GM12878 (cell line): ENCODE measurements around the gene METRNL. TPM values are rescaled to one million over a fixed set of nuclear protein-coding genes. Genes with fewer than 3 reads are reported as not detected.

Experiments used
- ATAC-seq: fragments of 200-7000 bp; cut with Tn5 transposase; 3 replicates; pipeline ENCODE4 v1.9.1; 2020; ENCODE audit warnings: mild to moderate bottlenecking, moderate library complexity
- BruUV-seq: library from RNA; stranded (reverse); fragments of 400-500 nt; replicated peaks from 2 replicates; lab custom pipeline; 2021; lab: Mats Ljungman, UMichigan
- CTCF ChIA-PET: fragments of 300-600 bp; sonication (Branson Sonifier 250); formaldehyde crosslinking; extraction: SDS; loops from one replicate; lab custom pipeline; 2021; ENCODE audit warnings: inconsistent platforms; lab: Yijun Ruan, JAX
- POLR2A ChIA-PET: fragments of 350-600 bp; formaldehyde crosslinking; extraction: SDS; loops from one replicate; lab custom pipeline; 2021; ENCODE audit warnings: inconsistent platforms; lab: Charles Lee
- RAD21 ChIA-PET: fragments of 300-600 bp; sonication (Branson Sonifier 250); formaldehyde crosslinking; loops from one replicate; lab custom pipeline; 2023; ENCODE audit warnings: antibody characterized with exemption; ENCODE audit not compliant: unreplicated experiment; lab: Charles Lee
- SMC1A ChIA-PET: fragments of 300-600 bp; sonication (Branson Sonifier 250); formaldehyde crosslinking; loops from one replicate; lab custom pipeline; 2023; ENCODE audit not compliant: unreplicated experiment, uncharacterized antibody; lab: Charles Lee
- DNase-seq: peaks from one replicate; pipeline ENCODE4 v3.0.0-alpha.2; 2011; ENCODE audit warnings: low read depth, low spot score
- FAIRE-seq: peaks from 3 replicates; lab custom pipeline; 2011; peaks lifted over from hg19 to GRCh38; lab: Jason Lieb, UNC
- H2AFZ ChIP-seq: 2 replicates; pipeline ENCODE4 v1.6.0; 2011; ENCODE audit warnings: low read depth, low read length, control low read depth; ENCODE audit not compliant: control insufficient read depth
- H3K27ac ChIP-seq: 2 replicates; pipeline ENCODE4 v1.5.1; 2011; ENCODE audit warnings: control low read depth; ENCODE audit not compliant: control insufficient read depth, insufficient read depth
- H3K27me3 ChIP-seq, 2 experiments: replicated peaks in 1 of 2; 2 replicates each; pipeline versions ENCODE4 v1.6.0 to v1.6.1; 2011; ENCODE audit warnings: low read length in 1 of 2; ENCODE audit not compliant: control insufficient read depth in 2 of 2, insufficient read depth in 2 of 2
- H3K36me3 ChIP-seq, 2 experiments: 2 replicates each; pipeline ENCODE4 v1.5.1; 2011; ENCODE audit warnings: low read length in 1 of 2; ENCODE audit not compliant: control insufficient read depth in 2 of 2, insufficient read depth in 2 of 2
- H3K4me1 ChIP-seq: 2 replicates; pipeline ENCODE4 v1.6.1; 2011; ENCODE audit warnings: mild to moderate bottlenecking, low read length, moderate library complexity, mixed read lengths; ENCODE audit not compliant: control insufficient read depth, insufficient read depth
- H3K4me2 ChIP-seq: 2 replicates; pipeline ENCODE4 v1.6.0; 2011; ENCODE audit warnings: control low read depth; ENCODE audit not compliant: control insufficient read depth, insufficient read depth
- H3K4me3 ChIP-seq: fragments of 200-600 bp; sonication (generic); 2 replicates; pipeline ENCODE4 v1.5.1; 2016
- H3K79me2 ChIP-seq: 2 replicates; pipeline ENCODE4 v1.6.0; 2011; ENCODE audit warnings: low read length; ENCODE audit not compliant: control insufficient read depth, insufficient read depth
- H3K9ac ChIP-seq: 2 replicates; pipeline ENCODE4 v1.8.0; 2011; ENCODE audit warnings: low read length, control low read depth, mixed read lengths; ENCODE audit not compliant: control insufficient read depth, insufficient read depth
- H3K9me3 ChIP-seq: replicated peaks from 3 replicates; pipeline ENCODE4 v1.5.1; 2011; ENCODE audit warnings: mild to moderate bottlenecking, low read length; ENCODE audit not compliant: control insufficient read depth, insufficient read depth
- H4K20me1 ChIP-seq: 2 replicates; pipeline ENCODE4 v1.6.0; 2011; ENCODE audit not compliant: control insufficient read depth, insufficient read depth
- ATF7 ChIP-seq: fragments of 450-650 bp; IDR thresholded peaks from 2 replicates; pipeline ENCODE4 v1.6.1; 2016; ENCODE audit warnings: low read depth, mild to moderate bottlenecking
- BHLHE40 ChIP-seq, 2 experiments: fragments of 450-650 bp in 1 of 2; IDR thresholded peaks; 2 replicates each; pipeline ENCODE4 v1.6.1; 2011 to 2017; ENCODE audit warnings: low read depth in 2 of 2, borderline replicate concordance in 1 of 2, improper control_type of control experiment in 1 of 2, low read length in 1 of 2, mild to moderate bottlenecking in 1 of 2
- EGR1 ChIP-seq, 2 experiments: IDR thresholded peaks; 1 replicate in 1 of 2; 2 replicates in 1 of 2; pipeline ENCODE4 v1.6.1; 2011 to 2012; ENCODE audit warnings: low read depth in 2 of 2, low read length in 2 of 2, borderline replicate concordance in 1 of 2, mild to moderate bottlenecking in 1 of 2, moderate library complexity in 1 of 2
- ETV6 ChIP-seq, 2 experiments: fragments of 450-650 bp in 1 of 2; IDR thresholded peaks in 1 of 2; conservative IDR thresholded peaks in 1 of 2; 2 replicates each; pipeline ENCODE4 v1.6.1; 2014; ENCODE audit warnings: antibody characterized with exemption in 1 of 2, borderline replicate concordance in 1 of 2, low read depth in 1 of 2, mild to moderate bottlenecking in 1 of 2, moderate library complexity in 1 of 2
- EZH2 ChIP-seq: IDR thresholded peaks from 2 replicates; pipeline ENCODE4 v1.6.1; 2012; ENCODE audit warnings: low read depth, mild to moderate bottlenecking, control low read depth, inconsistent platforms, low read length, borderline replicate concordance; ENCODE audit not compliant: control insufficient read depth
- HDAC2 ChIP-seq: fragments of 200-600 bp; sonication (generic); IDR thresholded peaks from 2 replicates; pipeline ENCODE4 v1.6.1; 2017
- JUNB ChIP-seq: IDR thresholded peaks from 2 replicates; pipeline ENCODE4 v1.6.1; 2016; ENCODE audit warnings: antibody characterized with exemption, mild to moderate bottlenecking
- NFYA ChIP-seq: IDR thresholded peaks from 2 replicates; pipeline ENCODE4 v1.6.1; 2011; ENCODE audit warnings: low read depth, mild to moderate bottlenecking, low read length, improper control_type of control experiment, borderline replicate concordance
- PBX3 ChIP-seq: IDR thresholded peaks from 2 replicates; pipeline ENCODE4 v1.6.1; 2011; ENCODE audit warnings: mild to moderate bottlenecking, low read depth, low read length, moderate library complexity; ENCODE audit not compliant: insufficient replicate concordance
- POLR2AphosphoS2 ChIP-seq: IDR thresholded peaks from 2 replicates; pipeline ENCODE4 v1.6.1; 2011; ENCODE audit warnings: low read depth, mild to moderate bottlenecking, low read length, improper control_type of control experiment, moderate library complexity
- POU2F2 ChIP-seq: IDR thresholded peaks from 3 replicates; pipeline ENCODE4 v1.6.1; 2011; ENCODE audit warnings: low read depth, mild to moderate bottlenecking, low read length, borderline replicate concordance
- RB1 ChIP-seq: fragments of 450-650 bp; formaldehyde crosslinking; IDR thresholded peaks from 2 replicates; pipeline ENCODE4 v1.6.1; 2017; ENCODE audit warnings: mild to moderate bottlenecking, borderline replicate concordance
- RELA ChIP-seq: fragments of 450-650 bp; IDR thresholded peaks from 2 replicates; pipeline ENCODE4 v1.8.0; 2014; ENCODE audit warnings: borderline replicate concordance; ENCODE audit not compliant: partially characterized antibody
- SMAD5 ChIP-seq: IDR thresholded peaks from 2 replicates; pipeline ENCODE4 v1.6.1; 2016; ENCODE audit warnings: antibody characterized with exemption, low read depth
- STAT1 ChIP-seq: fragments of 450-650 bp; conservative IDR thresholded peaks from 2 replicates; pipeline ENCODE4 v1.6.1; 2014; ENCODE audit warnings: antibody characterized with exemption, mild to moderate bottlenecking
- TARDBP ChIP-seq: IDR thresholded peaks from 2 replicates; pipeline ENCODE4 v1.6.1; 2016; ENCODE audit warnings: borderline replicate concordance
- TCF3 ChIP-seq: IDR thresholded peaks from 2 replicates; pipeline ENCODE4 v1.6.1; 2012; ENCODE audit warnings: low read depth, mild to moderate bottlenecking, low read length, borderline replicate concordance; ENCODE audit not compliant: insufficient read depth
- WRNIP1 ChIP-seq: IDR thresholded peaks from 2 replicates; pipeline ENCODE4 v1.6.1; 2011; ENCODE audit warnings: low read depth, low read length, improper control_type of control experiment, borderline replicate concordance
- ZNF217 ChIP-seq: fragments of 450-650 bp; IDR thresholded peaks from 2 replicates; pipeline ENCODE4 v1.6.1; 2017; ENCODE audit warnings: antibody characterized with exemption, mild to moderate bottlenecking
- ZNF274 ChIP-seq: IDR thresholded peaks from one replicate; pipeline ENCODE4 v1.8.0; 2011; ENCODE audit not compliant: insufficient read length, insufficient read depth
- WGBS: methylation state at CpG from one replicate; pipeline ENCODE4 v1.1.6; 2016; ENCODE audit warnings: low lambda C conversion rate; ENCODE audit not compliant: insufficient replicate concordance, insufficient coverage; ENCODE audit errors: missing lambda C conversion rate; 5-methylcytosine and 5-hydroxymethylcytosine counted together
- in situ Hi-C: fragments of 300-500 bp; cut with MboI; formaldehyde crosslinking; loops from 9 replicates; pipeline ENCODE4 v1.14.3; 2018; ENCODE audit warnings: mixed read lengths
- intact Hi-C: fragments of 100-400 bp; cut with micrococcal nuclease; formaldehyde crosslinking; loops from one replicate; pipeline ENCODE4 v1.14.2; 2022; ENCODE audit not compliant: unreplicated experiment
- polyA plus RNA-seq, 11 experiments: library from polyadenylated mRNA; depleted of rRNA in 4 of 11; unstranded in 6 of 11; stranded (reverse) in 5 of 11; fragments of >200 nt; fragmentation: Nextera tagmentation in 4 of 11; fragmentation: Illumina TruSeq in 1 of 11; extraction: Ambion mirVana in 4 of 11; extraction: Trizol in 1 of 11; gene quantifications; 1 replicate in 1 of 11; 2 replicates in 10 of 11; pipeline versions ENCODE4 v1.2.1 to v1.2.3, GENCODE V29; 2011 to 2016; ENCODE audit warnings: inconsistent platforms in 2 of 11, missing spikeins in 2 of 11, low read depth in 1 of 11
- total RNA-seq, 4 experiments: library from RNA; depleted of rRNA in 3 of 4; stranded (reverse); fragments of >200 nt in 3 of 4; fragmentation: Illumina TruSeq in 1 of 4; extraction: Trizol in 1 of 4; gene quantifications; 2 replicates each; pipeline versions ENCODE4 v1.2.1 to v1.2.3, GENCODE V29; 2013 to 2021
- TF ChIP-seq, protein P1 (sequence below): fragments of 450-650 bp; IDR thresholded peaks from 2 replicates; pipeline ENCODE4 v1.6.1; 2016; ENCODE audit warnings: mild to moderate bottlenecking

METRNL gene
- total and polyA plus RNA-seq, 10 of the 15 experiments (the other 5 are each of a cell fraction or from before 2014, with no cell fraction given) = 0.05 to 3.7 (median 0.48) TPM; not detected in 2

- TF ChIP-seq TCF3 (no peak), ETV6 (conservative IDR thresholded peaks at IDR 0.05 in 1 of 2, IDR thresholded peaks at IDR 0.05 in 1 of 2; ENCODE audit: borderline replicate concordance in 1 of 2, low read depth in 1 of 2) (no peak), WRNIP1 (no peak)
Observed at GRCh38 chr17:83046448-83047181, 32.8 kb upstream of the METRNL start (continued).

DNA sequence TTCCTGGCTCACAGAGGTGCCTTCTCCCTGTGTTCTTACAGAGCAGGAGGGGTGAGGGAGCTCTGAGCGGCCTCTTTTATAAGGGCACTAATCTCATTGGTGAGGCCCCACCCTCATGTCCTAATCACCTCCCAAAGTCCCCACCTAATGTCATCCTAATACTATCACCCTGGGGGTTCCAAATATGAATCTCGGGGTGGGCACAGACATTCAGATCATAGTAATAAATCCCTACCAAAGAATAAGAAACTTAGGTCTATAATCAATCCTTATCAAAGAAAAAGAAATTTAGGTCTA, 32.3 kb upstream of the METRNL start:
- TF ChIP-seq, protein P1, sequence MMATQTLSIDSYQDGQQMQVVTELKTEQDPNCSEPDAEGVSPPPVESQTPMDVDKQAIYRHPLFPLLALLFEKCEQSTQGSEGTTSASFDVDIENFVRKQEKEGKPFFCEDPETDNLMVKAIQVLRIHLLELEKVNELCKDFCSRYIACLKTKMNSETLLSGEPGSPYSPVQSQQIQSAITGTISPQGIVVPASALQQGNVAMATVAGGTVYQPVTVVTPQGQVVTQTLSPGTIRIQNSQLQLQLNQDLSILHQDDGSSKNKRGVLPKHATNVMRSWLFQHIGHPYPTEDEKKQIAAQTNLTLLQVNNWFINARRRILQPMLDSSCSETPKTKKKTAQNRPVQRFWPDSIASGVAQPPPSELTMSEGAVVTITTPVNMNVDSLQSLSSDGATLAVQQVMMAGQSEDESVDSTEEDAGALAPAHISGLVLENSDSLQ = no peak
- TF ChIP-seq ZNF274 (no peak), TARDBP (no peak), NFYA (no peak), POU2F2 (no peak), WRNIP1 (no peak), EZH2 (no peak), RELA (no peak), STAT1 (no peak), PBX3 (no peak), RB1 (no peak), HDAC2 (no peak), EGR1 (IDR thresholded peaks at IDR 0.05; ENCODE audit: borderline replicate concordance in 1 of 2, low read depth in 2 of 2, low read length in 2 of 2) (no peak), ZNF217 (no peak), JUNB (no peak), BHLHE40 (IDR thresholded peaks at IDR 0.05; ENCODE audit: borderline replicate concordance in 1 of 2, low read depth in 2 of 2, low read length in 1 of 2) (no peak), ATF7 (no peak), SMAD5 (no peak), POLR2AphosphoS2 (no peak)
- BruUV-seq = no TSS peak
- no peak overlapping the region for H3K4me3 ChIP-seq
- no peak overlapping the region for H2AFZ ChIP-seq
- no peaks in the 10 kb centered on the region for H3K27me3 ChIP-seq
- intact Hi-C loops (no loop called here), in situ Hi-C loops (no loop called here)
- ChIA-PET POLR2A (no interaction called here), CTCF (no interaction called here), RAD21 (no interaction called here), SMC1A (no interaction called here)
- no peaks in the 10 kb centered on the region for H3K36me3 ChIP-seq
- no peak overlapping the region for H3K9ac ChIP-seq
- H3K27ac ChIP-seq = no peak overlapping the region
- DNase-seq (no peak), FAIRE-seq (no peak), ATAC-seq (no peak)
- WGBS = 100% methylated on average over 2 of the region's 2 CpGs
- no peaks in the 10 kb centered on the region for H3K79me2 ChIP-seq
- H3K4me1 ChIP-seq = no peaks in the 10 kb centered on the region; the same call in none of the 2 replicates
- H4K20me1 ChIP-seq = no peaks in the 10 kb centered on the region
- no peaks in the 10 kb centered on the region; the same call in none of the 3 replicates for H3K9me3 ChIP-seq
- no peak overlapping the region for H3K4me2 ChIP-seq
